ENCODE results near the gene MARCHF2. TPM values are rescaled to one million over a fixed set of nuclear protein-coding genes. Genes with fewer than 3 reads are reported as not detected.
"Not testable (repeated sequence)": the region's sequence is repeated elsewhere in the genome, so short reads cannot be mapped to it uniquely, and the experiment has no call there.

Gene MARCHF2
- total RNA-seq, 1 donor from 2014 or later = 24.8 TPM

DNA sequence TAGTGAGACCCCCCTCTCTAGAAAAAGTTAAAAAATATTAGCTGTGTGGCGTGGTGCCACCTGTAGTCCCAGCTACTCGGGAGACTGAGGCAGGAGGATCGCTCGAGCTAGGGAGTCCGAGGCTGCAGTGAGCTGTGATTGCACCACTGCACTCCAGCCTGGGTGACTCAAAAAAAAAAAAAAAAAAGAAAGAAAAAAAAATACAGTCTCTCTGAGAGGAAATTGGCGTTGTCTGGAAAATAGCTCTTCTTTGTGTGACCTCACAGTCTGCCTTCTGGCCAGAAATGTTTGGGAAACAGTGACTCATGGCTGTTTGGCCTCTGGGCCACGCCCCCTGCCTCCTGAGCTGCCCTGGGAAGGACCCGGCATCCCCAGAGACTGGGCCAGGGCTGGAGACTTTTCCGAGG, 10.7 kb downstream of the MARCHF2 start:
- no peak for ATAC-seq (ENCODE audit: low read depth)
- intact Hi-C loops (cut with micrococcal nuclease) = no loop called here
- no peak for DNase-seq
- Mint-ChIP-seq H3K36me3 (ENCODE audit: low read depth) (peaks cover 20% of the 10 kb centered on the region), H3K4me1 (no peaks in the 10 kb centered on the region), H3K4me3 (no peak overlapping the region), H3K9me3 (no peaks in the 10 kb centered on the region), H3K27me3 (no peaks in the 10 kb centered on the region), H3K27ac (no peak overlapping the region)
- TF ChIP-seq, protein P1, sequence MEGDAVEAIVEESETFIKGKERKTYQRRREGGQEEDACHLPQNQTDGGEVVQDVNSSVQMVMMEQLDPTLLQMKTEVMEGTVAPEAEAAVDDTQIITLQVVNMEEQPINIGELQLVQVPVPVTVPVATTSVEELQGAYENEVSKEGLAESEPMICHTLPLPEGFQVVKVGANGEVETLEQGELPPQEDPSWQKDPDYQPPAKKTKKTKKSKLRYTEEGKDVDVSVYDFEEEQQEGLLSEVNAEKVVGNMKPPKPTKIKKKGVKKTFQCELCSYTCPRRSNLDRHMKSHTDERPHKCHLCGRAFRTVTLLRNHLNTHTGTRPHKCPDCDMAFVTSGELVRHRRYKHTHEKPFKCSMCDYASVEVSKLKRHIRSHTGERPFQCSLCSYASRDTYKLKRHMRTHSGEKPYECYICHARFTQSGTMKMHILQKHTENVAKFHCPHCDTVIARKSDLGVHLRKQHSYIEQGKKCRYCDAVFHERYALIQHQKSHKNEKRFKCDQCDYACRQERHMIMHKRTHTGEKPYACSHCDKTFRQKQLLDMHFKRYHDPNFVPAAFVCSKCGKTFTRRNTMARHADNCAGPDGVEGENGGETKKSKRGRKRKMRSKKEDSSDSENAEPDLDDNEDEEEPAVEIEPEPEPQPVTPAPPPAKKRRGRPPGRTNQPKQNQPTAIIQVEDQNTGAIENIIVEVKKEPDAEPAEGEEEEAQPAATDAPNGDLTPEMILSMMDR (IDR thresholded peaks at IDR 0.05) = no peak
- POLR2A ChIA-PET = interaction anchor here (0.7 to 1.1 kb wide), 2 partner anchors 20 to 182 kb away, joined by 4 to 6 read pairs; no protein-coding TSS in a partner anchor
- CTCF ChIA-PET = no interaction called here

DNA sequence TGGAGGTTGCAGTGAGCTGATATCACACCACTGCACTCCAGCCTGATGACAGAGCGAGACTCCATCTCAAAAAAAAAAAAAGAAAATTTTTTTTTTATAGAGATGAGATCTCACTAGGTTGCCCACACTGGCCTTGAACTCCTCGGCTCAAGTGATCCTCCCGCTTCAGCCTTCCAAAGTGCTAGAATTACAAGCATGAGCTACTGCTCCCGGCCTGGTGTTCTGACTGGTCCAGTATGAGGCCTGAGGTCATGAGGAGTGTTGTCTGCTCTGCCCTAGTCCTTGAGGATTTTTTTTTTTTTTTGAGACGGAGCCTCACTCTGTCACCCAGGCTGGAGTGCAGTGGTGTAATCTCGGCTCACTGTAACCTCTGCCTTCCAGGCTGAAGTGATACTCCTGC, 12.2 kb downstream of the MARCHF2 start:
- ATAC-seq (ENCODE audit: low read depth); H3K4me3 Mint-ChIP-seq; H3K4me1 Mint-ChIP-seq; H3K27ac Mint-ChIP-seq; CTCF ChIA-PET; DNase-seq; H3K27me3 Mint-ChIP-seq; POLR2A ChIA-PET; intact Hi-C loops (cut with micrococcal nuclease); H3K9me3 Mint-ChIP-seq: not testable (repeated sequence)
- peaks cover 24% of the 10 kb centered on the region for H3K36me3 Mint-ChIP-seq (ENCODE audit: low read depth)

DNA sequence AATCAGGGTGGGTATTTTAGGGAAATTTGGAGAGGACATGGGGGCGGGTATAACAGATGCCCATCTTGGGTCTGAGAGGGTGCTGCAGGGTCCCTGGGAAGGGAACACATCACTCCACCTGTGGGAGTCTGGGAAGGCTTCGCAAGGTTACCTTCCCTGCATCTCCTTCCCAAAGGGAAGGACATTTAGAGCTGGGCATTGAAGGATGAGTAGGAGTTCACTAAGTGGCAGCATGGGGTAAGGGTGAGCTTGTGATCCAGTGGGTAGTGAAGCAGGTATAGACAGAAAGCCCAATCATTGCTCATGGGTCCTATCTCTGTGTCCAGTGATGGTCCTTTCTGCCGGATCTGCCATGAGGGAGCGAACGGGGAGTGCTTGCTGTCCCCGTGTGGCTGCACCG, 13.2 kb downstream of the MARCHF2 start:
- H3K4me3 Mint-ChIP-seq = no peak overlapping the region
- H3K36me3 Mint-ChIP-seq (ENCODE audit: low read depth) = peaks cover 28% of the 10 kb centered on the region
- H3K9me3 Mint-ChIP-seq = no peaks in the 10 kb centered on the region
- intact Hi-C loops (cut with micrococcal nuclease) = no loop called here
- no peaks in the 10 kb centered on the region for H3K4me1 Mint-ChIP-seq
- DNase-seq (no peak), ATAC-seq (ENCODE audit: low read depth) (no peak)
- no peaks in the 10 kb centered on the region for H3K27me3 Mint-ChIP-seq
- TF ChIP-seq, protein P1 (IDR thresholded peaks at IDR 0.05) = no peak
- CTCF ChIA-PET = no interaction called here
- POLR2A ChIA-PET = no interaction called here
- no peak overlapping the region for H3K27ac Mint-ChIP-seq

DNA sequence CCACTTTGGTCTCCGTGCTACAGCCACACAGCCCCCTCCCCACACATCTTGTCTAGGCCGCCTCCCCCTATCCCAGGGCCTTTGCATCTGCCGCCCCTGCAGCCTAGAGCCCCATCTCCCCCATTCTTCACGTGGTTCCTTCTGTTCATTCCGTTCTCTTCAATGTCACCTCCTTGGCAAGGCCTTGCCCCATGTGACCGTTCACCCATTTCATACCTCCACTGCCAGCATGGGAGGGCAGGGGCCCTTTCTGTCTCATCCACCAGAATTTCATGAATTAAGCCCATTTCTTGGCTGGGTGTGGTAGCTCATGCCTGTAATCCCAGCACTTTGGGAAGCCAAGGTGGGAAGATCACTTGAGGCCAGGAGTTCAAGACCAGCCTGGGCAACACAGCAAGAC, 15.9 kb downstream of the MARCHF2 start:
- TF ChIP-seq, protein P1 (IDR thresholded peaks at IDR 0.05) = no peak
- no peak overlapping the region for H3K4me3 Mint-ChIP-seq
- intact Hi-C loops (cut with micrococcal nuclease) = no loop called here
- peaks cover 25% of the 10 kb centered on the region for H3K36me3 Mint-ChIP-seq (ENCODE audit: low read depth)
- H3K27ac Mint-ChIP-seq = no peak overlapping the region
- H3K4me1 Mint-ChIP-seq = no peaks in the 10 kb centered on the region
- DNase-seq = no peak
- POLR2A ChIA-PET = no interaction called here
- H3K27me3 Mint-ChIP-seq = no peaks in the 10 kb centered on the region
- no peaks in the 10 kb centered on the region for H3K9me3 Mint-ChIP-seq
- CTCF ChIA-PET = no interaction called here
- ATAC-seq (ENCODE audit: low read depth) = no peak

DNA sequence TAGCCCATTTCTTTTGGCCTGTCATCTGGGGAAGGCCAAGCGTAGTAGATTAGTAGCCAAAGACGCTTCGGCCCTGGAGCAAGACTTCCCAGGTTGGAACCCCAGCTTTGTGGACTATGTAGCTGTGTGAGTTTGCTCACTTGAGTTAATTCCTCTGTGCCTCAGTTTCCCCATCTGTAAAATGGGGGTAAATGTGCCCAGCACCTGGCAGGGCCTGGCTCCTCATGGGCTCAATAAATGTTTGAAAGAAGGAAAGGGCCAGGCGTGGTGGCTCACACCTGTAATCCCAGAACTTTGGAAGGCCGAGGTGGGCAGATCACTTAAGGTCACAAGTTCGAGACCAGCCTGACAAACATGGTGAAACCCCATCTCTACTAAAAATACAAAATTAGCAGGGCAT, 16.7 kb downstream of the MARCHF2 start:
- no peak for DNase-seq
- ChIA-PET CTCF (no interaction called here), POLR2A (no interaction called here)
- no peaks in the 10 kb centered on the region for H3K9me3 Mint-ChIP-seq
- peaks cover 22% of the 10 kb centered on the region for H3K36me3 Mint-ChIP-seq (ENCODE audit: low read depth)
- no peaks in the 10 kb centered on the region for H3K4me1 Mint-ChIP-seq
- no peak for ATAC-seq (ENCODE audit: low read depth)
- intact Hi-C loops (cut with micrococcal nuclease) = no loop called here
- H3K4me3 Mint-ChIP-seq = no peak overlapping the region
- H3K27ac Mint-ChIP-seq = no peak overlapping the region
- TF ChIP-seq, protein P1 (IDR thresholded peaks at IDR 0.05) = no peak
- H3K27me3 Mint-ChIP-seq = no peaks in the 10 kb centered on the region

DNA sequence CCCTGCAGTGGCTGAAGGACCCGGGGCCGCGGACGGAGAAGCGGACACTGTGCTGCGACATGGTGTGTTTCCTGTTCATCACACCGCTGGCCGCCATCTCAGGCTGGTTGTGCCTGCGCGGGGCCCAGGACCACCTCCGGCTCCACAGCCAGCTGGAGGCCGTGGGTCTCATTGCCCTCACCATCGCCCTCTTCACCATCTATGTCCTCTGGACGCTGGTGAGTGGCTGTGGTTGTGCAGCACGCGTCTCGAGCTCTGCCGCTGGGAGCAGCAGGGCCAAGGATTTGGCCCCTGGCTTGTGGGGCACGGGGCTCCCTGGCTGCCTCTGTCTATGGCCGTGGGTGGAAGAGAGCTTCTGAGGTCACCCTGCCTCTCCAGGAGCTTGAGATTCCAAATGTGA, 17.5 kb downstream of the MARCHF2 start:
- CTCF ChIA-PET = no interaction called here

More for the DNA sequence above, 17.5 kb downstream of the MARCHF2 start:
- Mint-ChIP-seq H3K4me3 (no peak overlapping the region), H3K27me3 (no peaks in the 10 kb centered on the region), H3K4me1 (no peaks in the 10 kb centered on the region), H3K9me3 (no peaks in the 10 kb centered on the region), H3K27ac (no peak overlapping the region), H3K36me3 (ENCODE audit: low read depth) (peaks cover 22% of the 10 kb centered on the region)
- ATAC-seq (ENCODE audit: low read depth) = no peak
- POLR2A ChIA-PET = no interaction called here
- DNase-seq = no peak
- TF ChIP-seq, protein P1 (IDR thresholded peaks at IDR 0.05) = no peak
- intact Hi-C loops (cut with micrococcal nuclease) = no loop called here

Measured in activated B cell treated with CpG ODN at 0.5 μM for 24 hours (primary cell).